ENCODE measurements around the gene NLRP1. TPM values are rescaled to one million over a fixed set of nuclear protein-coding genes. Genes with fewer than 3 reads are reported as not detected.

NLRP1 gene
- total RNA-seq (2013; cell fraction: nucleolus; rRNA removed) = 66.8 and 87.6 TPM in 2 replicates
- total RNA-seq (2014; rRNA removed) (13.6 and 14.3 TPM in 2 replicates), total RNA-seq (2014; rRNA removed; fragmentation: Illumina TruSeq; extraction: Trizol) (7.7 and 8.7 TPM in 2 replicates), total RNA-seq (2021) (17.0 and 17.7 TPM in 2 replicates), polyA plus RNA-seq (2011; rRNA removed) (12.8 and 18.5 TPM in 2 replicates), polyA plus RNA-seq (2014; fragmentation: Illumina TruSeq; extraction: Trizol) (10.8 and 20.4 TPM in 2 replicates), polyA plus RNA-seq (2014; fragmentation: Nextera tagmentation; extraction: Ambion mirVana) (1 to 10 TPM; 2.8 to 4.2 TPM), polyA plus RNA-seq (2014; rRNA removed) (21.8 and 22.2 TPM in 2 replicates), polyA plus RNA-seq (2016; fragmentation: Nextera tagmentation; extraction: Ambion mirVana) (1 to 10 TPM; 8.0 to 9.5 TPM), polyA minus RNA-seq (2011; rRNA and poly(A)+ RNA removed) (8.2 and 14.8 TPM in 2 replicates), Bru-seq, nascent RNA (percentile 81 among the genes with signal in this experiment), BruChase-seq, experiment 1, labeled RNA remaining after a 6-hour chase (percentile 85 among the genes with signal in this experiment), BruChase-seq, experiment 2, labeled RNA remaining after a 2-hour chase (percentile 77 among the genes with signal in this experiment)
- polyA plus RNA-seq (2011; ENCODE audit: low read depth) = 29.2 TPM
- 24.2 and 24.5 TPM in 2 replicates for polyA plus RNA-seq (2011; cell fraction: cytosol; rRNA removed)
- 121 and 166 TPM in 2 replicates for polyA plus RNA-seq (2011; cell fraction: nucleus; rRNA removed)
- polyA plus RNA-seq (2012) = 42.8 and 47.9 TPM in 2 replicates
- 2.1 and 3.7 TPM in 2 replicates for polyA minus RNA-seq (2011; cell fraction: cytosol; rRNA and poly(A)+ RNA removed)
- 15.2 and 20.7 TPM in 2 replicates for polyA minus RNA-seq (2011; cell fraction: nucleus; rRNA and poly(A)+ RNA removed)
- long read RNA-seq, experiment 1, partial matches to known transcripts = 2 of 3 reads
- long read RNA-seq, experiment 1, other reads (novel, unspliced or antisense) = 1 of 3 reads
- long read RNA-seq, experiment 2, partial matches to known transcripts = 5 of 11 reads
- long read RNA-seq, experiment 2, other reads (novel, unspliced or antisense) = 6 of 11 reads

GRCh38 chr17:5584383-5585286 lies at the start of gene NLRP1:
Gene NLRP1, minus strand, starts transcription at chr17:5584509. Its CDS starts 552 bp downstream, at chr17:5583957.
- Histone ChIP-seq H3K9ac (ENCODE audit: control insufficient read depth, insufficient read depth, low read length) (peak within 1 kb of the TSS; percentile 82), H3K36me3 (ENCODE audit: control insufficient read depth in 2 of 2, insufficient read depth in 2 of 2, low read length in 1 of 2) (peaks cover 0 to under 1% of the 10 kb centered on the region in 2 experiments; a peak in 1 of 4 replicates), H3K27me3 (replicated peaks in 1 of 2; ENCODE audit: control insufficient read depth in 2 of 2, insufficient read depth in 2 of 2, low read length in 1 of 2) (no peaks in the 10 kb centered on the region), H3K4me2 (ENCODE audit: control insufficient read depth, insufficient read depth) (peak within 1 kb of the TSS; percentile 83), H3K27ac (ENCODE audit: control insufficient read depth, insufficient read depth) (peak within 1 kb of the TSS; percentile 63), H2AFZ (ENCODE audit: control insufficient read depth, low read depth, low read length) (peak within 1 kb of the TSS; percentile 82), H3K79me2 (ENCODE audit: control insufficient read depth, insufficient read depth, low read length) (peaks cover 6% of the 10 kb centered on the region), H3K4me1 (ENCODE audit: control insufficient read depth, insufficient read depth, low read length) (peaks cover 30% of the 10 kb centered on the region), H4K20me1 (ENCODE audit: control insufficient read depth, insufficient read depth) (no peaks in the 10 kb centered on the region), H3K4me3 (peak within 1 kb of the TSS; percentile 92), H3K9me3 (replicated peaks; ENCODE audit: control insufficient read depth, insufficient read depth, low read length) (no peaks in the 10 kb centered on the region)
- intact Hi-C loops (cut with micrococcal nuclease; ENCODE audit: unreplicated experiment) (loop anchor here (2.0 to 5.0 kb wide), 2 partner anchors 98 to 853 kb away; partner anchors contain the start of genes AIPL1, DERL2 and MIS12), in situ Hi-C loops (cut with MboI) (loop anchor here (5.0 kb wide), 2 partner anchors 118 to 838 kb away; no protein-coding TSS in a partner anchor)
- peak; percentile 84 for DNase-seq (ENCODE audit: low read depth, low spot score)
- no TSS peak for BruUV-seq (replicated peaks)
- ChIA-PET POLR2A (interaction anchor here (1.3 kb wide), 1 partner anchor 145 kb away, joined by 3 read pairs; the partner anchor contains the start of gene C1QBP), CTCF (interaction anchor here (0.5 to 1.0 kb wide), 5 partner anchors 59 to 861 kb away, joined by 3 read pairs; no protein-coding TSS in a partner anchor), SMC1A (ENCODE audit: uncharacterized antibody, unreplicated experiment) (interaction anchor here (1.1 to 1.5 kb wide), 2 partner anchors 17 to 121 kb away, joined by 3 read pairs; no protein-coding TSS in a partner anchor), RAD21 (ENCODE audit: unreplicated experiment) (interaction anchor here (0.7 kb wide), 1 partner anchor 123 kb away, joined by 3 read pairs; no protein-coding TSS in a partner anchor)
- ATAC-seq = peak; percentile 94
- peak; percentile 82 for FAIRE-seq
- WGBS (ENCODE audit: insufficient coverage, insufficient replicate concordance, low lambda C conversion rate, missing lambda C conversion rate) = under 1% methylated on average over 14 of the region's 14 CpGs
- TF ChIP-seq RBBP5 (conservative IDR thresholded peaks at IDR 0.05) (no peak), RAD51 (IDR thresholded peaks at IDR 0.05) (peak; percentile 47), ATF7 (IDR thresholded peaks at IDR 0.05; ENCODE audit: low read depth) (peak; percentile 74), MYC (IDR thresholded peaks at IDR 0.05; ENCODE audit: insufficient read depth, insufficient read length, insufficient replicate concordance, low read length, severe bottlenecking) (peak; percentile 23), DPF2 (IDR thresholded peaks at IDR 0.05) (no peak), MXI1 (IDR thresholded peaks at IDR 0.05; ENCODE audit: low read depth, low read length) (peak; percentile 57; the same call in 1 of the 2 replicates), HDGF (IDR thresholded peaks at IDR 0.05) (0 out of 2 replicates have a peak, but pooled peaks have one; percentile 57), TCF3 (IDR thresholded peaks at IDR 0.05; ENCODE audit: borderline replicate concordance, insufficient read depth, low read depth, low read length) (0 out of 2 replicates have a peak, but pooled peaks have one; percentile 18), RB1 (IDR thresholded peaks at IDR 0.05; ENCODE audit: borderline replicate concordance) (no peak), ESRRA (IDR thresholded peaks at IDR 0.05; ENCODE audit: low read length) (no peak), RAD21 (IDR thresholded peaks at IDR 0.05; ENCODE audit: insufficient read depth, low read depth, low read length) (no peak), POLR2AphosphoS2 (IDR thresholded peaks at IDR 0.05; ENCODE audit: low read depth, low read length) (peak; percentile 24; the same call in 1 of the 2 replicates), REST (IDR thresholded peaks at IDR 0.05; ENCODE audit: low read depth, low read length) (peak; percentile 35; the same call in 1 of the 2 replicates), PAX5 (IDR thresholded peaks at IDR 0.05; ENCODE audit: borderline replicate concordance, low read depth, low read length) (0 out of 2 replicates have a peak, but pooled peaks have one; percentile 32), SIN3A (IDR thresholded peaks at IDR 0.05; ENCODE audit: low read depth, low read length) (peak; percentile 38; the same call in 1 of the 2 replicates)
